ENCODE results near the gene ASB18.

The ASB18 gene

DNA sequence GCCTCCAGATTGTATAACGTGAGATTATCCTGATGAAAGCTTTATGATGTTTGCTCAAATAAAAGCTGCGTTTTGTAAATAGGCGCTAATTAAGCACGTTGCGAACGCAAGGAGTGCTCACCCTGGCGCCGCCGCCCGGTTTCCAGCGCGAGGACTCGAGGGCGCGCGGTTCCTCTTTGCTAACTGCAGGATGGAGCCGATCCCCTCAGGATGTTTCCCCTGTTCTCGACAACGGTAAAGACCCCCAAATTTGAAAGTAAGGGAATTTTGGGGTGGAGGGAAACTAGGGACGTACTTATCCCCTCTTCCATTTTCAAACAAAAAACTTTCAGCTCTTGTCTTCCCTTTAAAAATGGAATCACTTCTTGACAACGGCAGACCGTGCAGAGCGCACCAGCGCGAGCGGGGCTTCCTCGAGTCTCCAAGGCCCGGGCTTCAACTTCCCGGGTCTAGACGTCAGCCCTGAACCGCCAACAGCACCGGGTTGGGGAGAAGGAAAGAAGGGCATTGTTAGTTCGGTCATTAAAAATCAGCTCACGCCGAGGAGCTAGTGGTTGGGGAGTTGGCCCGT, 95.0 kb downstream of the ASB18 start:
- Histone ChIP-seq H3K9me2 (replicated peaks; ENCODE audit: low read depth, low read length) (no peaks in the 10 kb centered on the region), H4K20me1 (ENCODE audit: insufficient read depth, low read length, poor library complexity, severe bottlenecking) (no peaks in the 10 kb centered on the region), H3K9ac (ENCODE audit: low read depth, low read length, poor library complexity, severe bottlenecking) (no peak overlapping the region), H3K27me3 (ENCODE audit: insufficient read depth, low read length, poor library complexity, severe bottlenecking) (no peaks in the 10 kb centered on the region), H2AFZ (ENCODE audit: low read length) (no peak overlapping the region), H3K4me1 (ENCODE audit: insufficient read depth, low read length, poor library complexity, severe bottlenecking) (no peaks in the 10 kb centered on the region), H3K4me3 (ENCODE audit: low read length, poor library complexity, severe bottlenecking) (no peak overlapping the region), H3K9me3 (ENCODE audit: insufficient read depth, low read depth, low read length) (no peaks in the 10 kb centered on the region), H3K36me3 (ENCODE audit: insufficient read depth, low read length) (no peaks in the 10 kb centered on the region), H3F3A (ENCODE audit: low read depth) (no peaks in the 10 kb centered on the region), H3K79me2 (ENCODE audit: insufficient read depth, low read length) (no peaks in the 10 kb centered on the region), H3K4me2 (ENCODE audit: low read depth, low read length, poor library complexity, severe bottlenecking) (no peak overlapping the region)
- TF ChIP-seq EZH2phosphoT487 (IDR thresholded peaks at IDR 0.05; ENCODE audit: borderline replicate concordance) (no peak), CTCF (conservative IDR thresholded peaks at IDR 0.05; ENCODE audit: low read length) (no peak)

DNA sequence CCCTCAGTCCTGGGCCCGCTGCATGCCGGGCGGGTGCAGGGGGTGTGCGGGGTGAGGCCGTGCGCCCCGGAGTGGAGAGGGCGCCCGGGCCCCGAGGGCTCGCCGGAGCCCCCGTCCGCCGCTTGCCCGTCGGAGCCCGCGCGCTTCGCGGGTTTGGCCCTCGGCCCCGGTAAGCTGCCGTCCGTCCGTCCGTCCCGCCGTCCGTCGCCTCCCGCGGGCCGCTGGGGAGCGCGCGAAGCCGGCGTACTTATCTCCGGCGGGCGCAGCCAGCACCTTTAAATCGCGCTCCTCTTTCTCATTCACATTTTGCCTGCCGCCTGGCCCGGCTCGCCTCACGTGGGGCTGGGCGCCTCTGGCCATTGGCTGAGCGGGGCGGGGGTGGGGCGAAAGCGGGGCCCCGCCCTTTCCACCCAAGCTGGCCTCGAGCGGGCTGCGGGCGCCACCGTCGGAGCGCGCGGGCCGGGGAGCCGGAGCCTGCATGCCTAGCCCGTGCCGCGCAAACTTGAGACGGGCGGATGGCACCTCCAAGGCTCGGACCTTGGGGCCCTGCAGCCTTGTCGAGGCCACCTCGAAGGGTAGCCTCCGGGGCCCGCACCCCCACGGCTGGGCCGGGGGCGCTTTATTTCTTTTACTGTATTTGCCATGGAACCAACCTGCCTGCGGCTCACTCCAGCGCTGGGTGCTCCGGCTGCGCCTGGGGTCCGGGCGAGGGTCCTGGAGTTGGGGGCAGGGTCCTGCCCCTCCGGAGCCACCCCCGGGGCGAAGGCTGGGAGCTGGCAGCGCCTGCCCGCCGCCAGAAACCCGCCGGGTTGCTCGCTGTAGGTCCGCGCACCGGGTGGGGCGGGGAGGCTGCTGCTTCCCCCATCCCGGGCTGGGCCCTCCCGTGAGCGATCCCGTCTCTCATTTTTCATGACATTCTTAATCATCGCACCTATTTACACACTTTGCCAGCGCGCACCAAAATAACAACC, 95.8 kb downstream of the ASB18 start, which contains the start of gene GBX2:
Gene GBX2 (minus strand): TSS at position 277 of the 971 bp plus-strand sequence. CDS start 415 bp downstream, outside the sequence.
- no peak within 1 kb of the TSS for H3K4me2 ChIP-seq (ENCODE audit: low read depth, low read length, poor library complexity, severe bottlenecking)

More for the DNA sequence above, 95.8 kb downstream of the ASB18 start, which contains the start of gene GBX2:
- no peaks in the 10 kb centered on the region for H3F3A ChIP-seq (ENCODE audit: low read depth)
- H3K9ac ChIP-seq (ENCODE audit: low read depth, low read length, poor library complexity, severe bottlenecking) = no peak within 1 kb of the TSS
- no peaks in the 10 kb centered on the region for H3K36me3 ChIP-seq (ENCODE audit: insufficient read depth, low read length)
- no peaks in the 10 kb centered on the region for H3K79me2 ChIP-seq (ENCODE audit: insufficient read depth, low read length)
- H3K27me3 ChIP-seq (ENCODE audit: insufficient read depth, low read length, poor library complexity, severe bottlenecking) = no peaks in the 10 kb centered on the region
- H3K4me1 ChIP-seq (ENCODE audit: insufficient read depth, low read length, poor library complexity, severe bottlenecking) = no peaks in the 10 kb centered on the region
- H3K9me2 ChIP-seq (replicated peaks; ENCODE audit: low read depth, low read length) = no peaks in the 10 kb centered on the region
- H4K20me1 ChIP-seq (ENCODE audit: insufficient read depth, low read length, poor library complexity, severe bottlenecking) = no peaks in the 10 kb centered on the region
- H3K9me3 ChIP-seq (ENCODE audit: insufficient read depth, low read depth, low read length) = no peaks in the 10 kb centered on the region
- no peak within 1 kb of the TSS for H3K4me3 ChIP-seq (ENCODE audit: low read length, poor library complexity, severe bottlenecking)
- no peak for TF ChIP-seq CTCF (conservative IDR thresholded peaks at IDR 0.05; ENCODE audit: low read length)
- no peak for TF ChIP-seq EZH2phosphoT487 (IDR thresholded peaks at IDR 0.05; ENCODE audit: borderline replicate concordance)
- no peak within 1 kb of the TSS for H2AFZ ChIP-seq (ENCODE audit: low read length)

Data from Loucy (cell line).